Neural cell (in vitro differentiated cells): ENCODE measurements around the gene FCRLB. TPM values are rescaled to one million over a fixed set of nuclear protein-coding genes. Genes with fewer than 3 reads are reported as not detected.

Experiments used
- H2AFZ ChIP-seq: fragments of 200-600, 300-800 bp; sonication (generic), shearing (Covaris generic); 2 replicates; pipeline ENCODE4 v1.6.0; 2014; ENCODE audit warnings: low read depth, mild to moderate bottlenecking, antibody characterized with exemption, low read length, moderate library complexity
- H3F3A ChIP-seq: fragments of 200-600 bp; shearing (Covaris generic); 2 replicates; pipeline ENCODE4 v1.6.1; 2016; ENCODE audit warnings: mild to moderate bottlenecking, moderate library complexity, mixed read lengths, antibody characterized with exemption, low read length; ENCODE audit not compliant: insufficient read depth, poor library complexity, severe bottlenecking
- H3K27ac ChIP-seq: fragments of 200-600, 300-800 bp; sonication (generic), shearing (Covaris generic); 2 replicates; pipeline ENCODE4 v1.5.1; 2014; ENCODE audit warnings: mild to moderate bottlenecking, low read length, moderate library complexity
- H3K27me3 ChIP-seq: fragments of 300-800, 200-600 bp; sonication (generic), shearing (Covaris generic); 2 replicates; pipeline ENCODE4 v1.6.0; 2014; ENCODE audit warnings: mild to moderate bottlenecking, low read depth, low read length, moderate library complexity; ENCODE audit not compliant: insufficient read depth
- H3K36me3 ChIP-seq: fragments of 300-800, 200-600 bp; sonication (generic), shearing (Covaris generic); 2 replicates; pipeline ENCODE4 v1.5.1; 2014; ENCODE audit warnings: mild to moderate bottlenecking, antibody characterized with exemption, low read length, moderate library complexity; ENCODE audit not compliant: insufficient read depth
- H3K4me2 ChIP-seq: fragments of 300-800, 200-600 bp; sonication (generic), shearing (Covaris generic); 2 replicates; pipeline ENCODE4 v1.6.0; 2014; ENCODE audit warnings: mild to moderate bottlenecking, low read length
- H3K4me3 ChIP-seq: fragments of 300-800, 200-600 bp; sonication (generic), shearing (Covaris generic); 2 replicates; pipeline ENCODE4 v1.5.1; 2014; ENCODE audit warnings: mild to moderate bottlenecking, low read length, moderate library complexity
- H3K79me2 ChIP-seq: fragments of 200-600 bp; shearing (Covaris generic); replicated peaks from 2 replicates; pipeline ENCODE4 v1.6.0; 2014; ENCODE audit warnings: mild to moderate bottlenecking, low read length, moderate library complexity; ENCODE audit not compliant: insufficient read depth
- H3K9ac ChIP-seq: fragments of 300-800, 200-600 bp; sonication (generic), shearing (Covaris generic); 2 replicates; pipeline ENCODE4 v1.6.1; 2016; ENCODE audit warnings: mild to moderate bottlenecking, low read length, mixed read lengths
- H3K9me2 ChIP-seq: fragments of 200-600 bp; shearing (Covaris generic); 2 replicates; pipeline ENCODE4 v1.6.1; 2016; ENCODE audit warnings: mild to moderate bottlenecking, low read length, mixed read lengths; ENCODE audit not compliant: insufficient read depth
- H3K9me3 ChIP-seq: fragments of 200-600, 300-800 bp; sonication (generic), shearing (Covaris generic); 2 replicates; pipeline ENCODE4 v1.6.1; 2016; ENCODE audit warnings: mild to moderate bottlenecking, mixed run types, low read length, moderate library complexity, mixed read lengths
- H4K20me1 ChIP-seq: fragments of 200-600 bp; shearing (Covaris generic); 2 replicates; pipeline ENCODE4 v1.6.1; 2016; ENCODE audit warnings: mild to moderate bottlenecking, mixed run types; ENCODE audit not compliant: insufficient read depth
- MXI1 ChIP-seq: fragments of 450-650 bp; conservative IDR thresholded peaks from 2 replicates; pipeline ENCODE4 v1.6.1; 2014; ENCODE audit warnings: antibody characterized with exemption, mild to moderate bottlenecking; ENCODE audit not compliant: poor library complexity, severe bottlenecking
- RAD21 ChIP-seq: fragments of 450-650 bp; conservative IDR thresholded peaks from 2 replicates; pipeline ENCODE4 v1.6.1; 2014; ENCODE audit warnings: antibody characterized with exemption, mild to moderate bottlenecking, moderate library complexity
- polyA plus RNA-seq: library from polyadenylated mRNA; depleted of rRNA; stranded (reverse); fragments of >200 nt; gene quantifications from 2 replicates; pipeline ENCODE4 v1.2.3, GENCODE V29; 2014
- small RNA-seq, 3 experiments: library from RNA; depleted of rRNA; stranded (forward); fragments of <200 nt; gene quantifications; one replicate each; pipeline ENCODE3, GENCODE V24; 2012
- TF ChIP-seq, protein P1 (sequence below): IDR thresholded peaks from 2 replicates; pipeline ENCODE4 v1.6.1; 2012; ENCODE audit warnings: borderline replicate concordance

Gene FCRLB
- polyA plus RNA-seq, 1 donor from 2014 or later = 0.45 TPM

DNA sequence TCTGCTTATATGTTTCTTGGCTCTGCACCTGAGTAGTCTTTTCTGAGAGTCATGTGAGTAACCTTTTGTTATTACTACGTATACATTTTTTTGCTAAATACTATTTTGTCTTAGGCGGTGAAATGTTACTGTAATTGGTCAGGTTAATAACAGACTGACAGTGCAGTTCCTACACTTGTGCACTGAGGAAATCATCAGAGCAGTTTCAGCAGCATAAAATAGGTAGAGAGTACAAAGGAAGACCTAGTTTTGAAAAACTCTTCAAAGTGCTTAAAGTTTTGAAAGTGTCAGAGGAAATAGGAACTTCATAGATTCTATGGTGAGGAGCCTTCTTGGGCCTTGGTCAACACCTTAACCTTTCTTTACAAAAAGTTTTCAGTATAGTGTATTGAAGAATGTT, 55.9 kb downstream of the FCRLB start:
- TF ChIP-seq, protein P1, sequence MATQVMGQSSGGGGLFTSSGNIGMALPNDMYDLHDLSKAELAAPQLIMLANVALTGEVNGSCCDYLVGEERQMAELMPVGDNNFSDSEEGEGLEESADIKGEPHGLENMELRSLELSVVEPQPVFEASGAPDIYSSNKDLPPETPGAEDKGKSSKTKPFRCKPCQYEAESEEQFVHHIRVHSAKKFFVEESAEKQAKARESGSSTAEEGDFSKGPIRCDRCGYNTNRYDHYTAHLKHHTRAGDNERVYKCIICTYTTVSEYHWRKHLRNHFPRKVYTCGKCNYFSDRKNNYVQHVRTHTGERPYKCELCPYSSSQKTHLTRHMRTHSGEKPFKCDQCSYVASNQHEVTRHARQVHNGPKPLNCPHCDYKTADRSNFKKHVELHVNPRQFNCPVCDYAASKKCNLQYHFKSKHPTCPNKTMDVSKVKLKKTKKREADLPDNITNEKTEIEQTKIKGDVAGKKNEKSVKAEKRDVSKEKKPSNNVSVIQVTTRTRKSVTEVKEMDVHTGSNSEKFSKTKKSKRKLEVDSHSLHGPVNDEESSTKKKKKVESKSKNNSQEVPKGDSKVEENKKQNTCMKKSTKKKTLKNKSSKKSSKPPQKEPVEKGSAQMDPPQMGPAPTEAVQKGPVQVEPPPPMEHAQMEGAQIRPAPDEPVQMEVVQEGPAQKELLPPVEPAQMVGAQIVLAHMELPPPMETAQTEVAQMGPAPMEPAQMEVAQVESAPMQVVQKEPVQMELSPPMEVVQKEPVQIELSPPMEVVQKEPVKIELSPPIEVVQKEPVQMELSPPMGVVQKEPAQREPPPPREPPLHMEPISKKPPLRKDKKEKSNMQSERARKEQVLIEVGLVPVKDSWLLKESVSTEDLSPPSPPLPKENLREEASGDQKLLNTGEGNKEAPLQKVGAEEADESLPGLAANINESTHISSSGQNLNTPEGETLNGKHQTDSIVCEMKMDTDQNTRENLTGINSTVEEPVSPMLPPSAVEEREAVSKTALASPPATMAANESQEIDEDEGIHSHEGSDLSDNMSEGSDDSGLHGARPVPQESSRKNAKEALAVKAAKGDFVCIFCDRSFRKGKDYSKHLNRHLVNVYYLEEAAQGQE = no peak
- no peak for TF ChIP-seq MXI1
- no peak for TF ChIP-seq RAD21
- H3K9me3 ChIP-seq = no peaks in the 10 kb centered on the region
- no peak overlapping the region for H3K27ac ChIP-seq
- H2AFZ ChIP-seq = no peak overlapping the region
- H3K36me3 ChIP-seq = no peaks in the 10 kb centered on the region
- H4K20me1 ChIP-seq = no peaks in the 10 kb centered on the region
- no peak overlapping the region for H3K4me2 ChIP-seq
- H3K4me3 ChIP-seq = no peak overlapping the region
- H3K9me2 ChIP-seq = no peaks in the 10 kb centered on the region
- peaks cover 3% of the 10 kb centered on the region for H3K79me2 ChIP-seq
- H3K9ac ChIP-seq = no peak overlapping the region
- H3K27me3 ChIP-seq = no peaks in the 10 kb centered on the region
- H3F3A ChIP-seq = no peaks in the 10 kb centered on the region

Small RNAs within 50 kb of the gene (small RNA-seq; reads per million reads assigned to genes)
- gene RF00019 = 0 to 1.2 (median 0) reads per million in 3 experiments
- 0 reads per million in 3 experiments for gene RN7SL466P

Other genes with a start within 250 kb of the FCRLB start
- not detected in 2 replicates for gene FCGR2A, start 216.1 kb upstream of the FCRLB start, polyA plus RNA-seq
- gene HSPA6, start 197.0 kb upstream of the FCRLB start, polyA plus RNA-seq = 2.6 and 3.8 TPM in 2 replicates
- not detected in 2 replicates for gene FCGR3A, start 171.7 kb upstream of the FCRLB start, polyA plus RNA-seq
- not detected in 2 replicates for gene FCGR3B, start 90.4 kb upstream of the FCRLB start, polyA plus RNA-seq
- not detected in 2 replicates for gene FCGR2B, start 58.4 kb upstream of the FCRLB start, polyA plus RNA-seq
- not detected in 2 replicates for gene FCRLA, start 14.3 kb upstream of the FCRLB start, polyA plus RNA-seq
- gene DUSP12, start 28.2 kb downstream of the FCRLB start, polyA plus RNA-seq = 183 and 209 TPM in 2 replicates
- gene ATF6, start 44.8 kb downstream of the FCRLB start, polyA plus RNA-seq = 15.4 and 16.6 TPM in 2 replicates